Right lobe of liver (tissue), 4 donors: ENCODE results near the gene RNF40.

Source experiments
- CTCF ChIP-seq, 4 donors: fragments of 200-600 bp in 3 of 4; fragments of 450-650 bp in 1 of 4; IDR thresholded peaks; one replicate each; pipeline versions ENCODE4 v1.5.1 to v1.8.0; 2016 to 2022; ENCODE audit warnings: antibody characterized with exemption in 4 of 4, mild to moderate bottlenecking in 2 of 4
- POLR2A ChIP-seq: fragments of 450-650 bp; IDR thresholded peaks from one replicate; pipeline ENCODE4 v1.6.1; 2017; ENCODE audit warnings: antibody characterized with exemption, mild to moderate bottlenecking
- donor health status: DM: no; HTN: no; CAD: no.
- donor health status: DM: no; HTN: no; CAD: no.
- donor health status: DM: no; HTN: yes; CAD: no.

DNA sequence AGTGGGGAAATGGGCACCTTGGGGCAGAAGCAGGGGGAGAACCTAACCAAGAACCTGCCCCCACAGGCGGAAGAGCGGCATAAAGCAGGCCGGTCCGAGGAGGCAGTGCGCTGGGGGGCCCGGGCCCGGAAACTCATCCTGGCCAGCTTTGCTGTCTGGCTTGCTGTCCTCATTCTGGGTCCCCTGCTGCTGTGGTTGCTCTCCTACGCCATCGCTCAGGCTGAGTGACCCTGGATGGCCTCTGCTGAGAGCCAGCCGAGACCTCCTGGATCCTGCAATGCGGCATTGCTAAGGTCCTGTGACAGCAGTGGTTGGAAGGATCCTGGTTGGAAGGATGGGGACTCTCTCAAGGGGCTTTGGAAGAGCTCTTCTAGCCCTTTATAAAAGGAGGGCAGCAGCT, 18.4 kb upstream of the RNF40 start:
- no peak for TF ChIP-seq CTCF (IDR thresholded peaks at IDR 0.05)
- no peak for TF ChIP-seq POLR2A
